H1 (cell line): Measurements from ENCODE around the gene PODN. TPM values are rescaled to one million over a fixed set of nuclear protein-coding genes. Genes with fewer than 3 reads are reported as not detected.

Experiments used
- KDM4A ChIP-seq: IDR thresholded peaks from one replicate; pipeline ENCODE4 v1.7.1; 2012; ENCODE audit warnings: low read depth, mild to moderate bottlenecking, moderate library complexity, low read length, inconsistent platforms; ENCODE audit not compliant: severe bottlenecking
- polyA plus RNA-seq, 7 experiments: library from polyadenylated mRNA; depleted of rRNA in 3 of 7; stranded (reverse) in 5 of 7; unstranded in 2 of 7; fragments of >200 nt in 5 of 7; fragments of 200-250 nt in 2 of 7; gene quantifications; 1 replicate in 5 of 7; 2 replicates in 1 of 7; 4 replicates in 1 of 7; pipeline versions ENCODE4 v1.2.1 to v1.2.3, GENCODE V29; 2011 to 2013; ENCODE audit warnings: missing spikeins in 2 of 7, mixed read lengths in 2 of 7
- total RNA-seq: library from RNA; stranded (reverse); fragmentation: NEBNext Ultra II Directional; extraction: Animal tissue kit (Norgen Biotek cat#: 25700); gene quantifications from 2 replicates; pipeline ENCODE4 v1.2.1, GENCODE V29; 2021
- TF ChIP-seq, protein P1 (sequence below): IDR thresholded peaks from 2 replicates; pipeline ENCODE4 v1.6.1; 2012; ENCODE audit warnings: low read length, inconsistent platforms

PODN gene
- total and polyA plus RNA-seq, 2 of the 8 experiments (the other 6 are each of a cell fraction or from before 2014, with no cell fraction given) = 0.11 to 0.17 TPM

DNA sequence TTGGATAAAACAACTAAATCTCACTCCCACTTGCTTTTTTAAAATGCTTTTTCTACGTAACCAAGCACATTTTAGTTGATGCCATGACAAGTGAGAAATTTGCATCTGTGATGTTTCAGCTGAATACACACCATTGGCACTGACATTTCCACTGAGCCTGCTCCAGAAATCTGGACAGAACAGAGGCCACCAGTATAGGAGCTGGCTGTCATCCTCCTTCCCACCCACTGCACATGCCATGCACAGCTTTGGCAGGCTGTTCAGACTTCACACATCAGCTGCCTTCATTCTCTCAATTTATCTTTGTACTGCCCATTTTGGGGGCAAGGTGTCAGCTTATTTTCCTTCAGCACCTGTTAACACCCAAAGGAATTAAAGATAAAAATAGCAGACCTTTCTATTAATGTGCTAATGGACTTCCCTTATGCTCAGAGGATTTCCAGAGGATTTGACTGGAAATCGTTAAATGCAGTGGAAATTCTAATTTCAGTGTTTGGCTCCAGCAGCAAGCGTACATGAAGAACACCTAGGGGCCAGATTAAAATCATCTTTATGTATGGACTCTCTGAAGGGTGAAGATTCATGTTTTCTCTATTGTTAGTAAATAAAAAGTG, 12.9 kb upstream of the PODN start (continued):
- TF ChIP-seq, protein P1, sequence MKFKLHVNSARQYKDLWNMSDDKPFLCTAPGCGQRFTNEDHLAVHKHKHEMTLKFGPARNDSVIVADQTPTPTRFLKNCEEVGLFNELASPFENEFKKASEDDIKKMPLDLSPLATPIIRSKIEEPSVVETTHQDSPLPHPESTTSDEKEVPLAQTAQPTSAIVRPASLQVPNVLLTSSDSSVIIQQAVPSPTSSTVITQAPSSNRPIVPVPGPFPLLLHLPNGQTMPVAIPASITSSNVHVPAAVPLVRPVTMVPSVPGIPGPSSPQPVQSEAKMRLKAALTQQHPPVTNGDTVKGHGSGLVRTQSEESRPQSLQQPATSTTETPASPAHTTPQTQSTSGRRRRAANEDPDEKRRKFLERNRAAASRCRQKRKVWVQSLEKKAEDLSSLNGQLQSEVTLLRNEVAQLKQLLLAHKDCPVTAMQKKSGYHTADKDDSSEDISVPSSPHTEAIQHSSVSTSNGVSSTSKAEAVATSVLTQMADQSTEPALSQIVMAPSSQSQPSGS = no peak
- no peak for TF ChIP-seq KDM4A
